Esophagus squamous epithelium (tissue), 5 donors: ENCODE data around the gene SIX1. TPM values are rescaled to one million over a fixed set of nuclear protein-coding genes. Genes with fewer than 3 reads are reported as not detected.

Source experiments
- DNase-seq: peaks from one replicate; lab custom pipeline; 2025; lab: John Stamatoyannopoulos, UW
- H3K27ac ChIP-seq, 4 donors: fragments of 200-600 bp; sonication (generic); one replicate each; pipeline ENCODE4 v1.5.1; 2016 to 2019; ENCODE audit warnings: mild to moderate bottlenecking in 1 of 4
- H3K27me3 ChIP-seq, 4 donors: fragments of 200-600 bp; sonication (generic); 1 replicate in 3 of 4; 2 replicates in 1 of 4; pipeline versions ENCODE4 v1.5.1 to v1.6.0; 2017 to 2021; ENCODE audit warnings: antibody characterized with exemption in 1 of 4
- H3K36me3 ChIP-seq, 3 donors: fragments of 200-600 bp; sonication (generic); one replicate each; pipeline ENCODE4 v1.5.1; 2016 to 2019
- H3K4me1 ChIP-seq, 3 donors: fragments of 200-600 bp; sonication (generic); one replicate each; pipeline ENCODE4 v1.5.1; 2017 to 2019
- H3K4me3 ChIP-seq, 4 donors: fragments of 200-600 bp; sonication (generic); 1 replicate in 3 of 4; 2 replicates in 1 of 4; pipeline ENCODE4 v1.5.1; 2016 to 2019; ENCODE audit warnings: mild to moderate bottlenecking in 2 of 4, moderate library complexity in 1 of 4
- H3K9me3 ChIP-seq, 3 donors: fragments of 200-600 bp; sonication (generic); one replicate each; pipeline ENCODE4 v1.5.1; 2016 to 2019
- CTCF ChIP-seq, 6 experiments: fragments of 450-650 bp in 4 of 6; fragments of 200-600 bp in 2 of 6; sonication (generic) in 2 of 6; IDR thresholded peaks; one replicate each; pipeline ENCODE4 v1.5.1; 2016 to 2019; ENCODE audit warnings: antibody characterized with exemption in 6 of 6, mild to moderate bottlenecking in 4 of 6, moderate library complexity in 4 of 6
- POLR2A ChIP-seq, 4 donors: fragments of 450-650 bp; IDR thresholded peaks; one replicate each; pipeline ENCODE4 v1.6.1; 2017; ENCODE audit warnings: antibody characterized with exemption in 4 of 4, mild to moderate bottlenecking in 4 of 4, moderate library complexity in 3 of 4
- WGBS, 2 donors: methylation state at CpG; one replicate each; pipeline ENCODE4 v1.1.5; 2018; 5-methylcytosine and 5-hydroxymethylcytosine counted together
- intact Hi-C: fragments of 100-400 bp; cut with DNase I; formaldehyde crosslinking; loops from one replicate; pipeline ENCODE4 v1.15.0; 2022
- total RNA-seq, 4 donors: library from RNA; depleted of rRNA; stranded (reverse); fragments of >200 nt; gene quantifications; one replicate each; pipeline ENCODE4 v1.1.0, GENCODE V29; 2016
- donor health status: DM: yes; HTN: yes; CAD: no.

SIX1 gene
- total RNA-seq, 4 donors from 2014 or later: 0.23 TPM; not detected in 3

GRCh38 chr14:60651796-60652673 is 2.8 kb upstream of the SIX1 start:
- H3K9me3 ChIP-seq: no peaks in the 10 kb centered on the region
- 8 to 18% methylated on average over 37 to 38 of the region's 38 CpGs for WGBS, 2 donors
- H3K4me3 ChIP-seq: no peak overlapping the region
- no peaks in the 10 kb centered on the region for H3K36me3 ChIP-seq
- intact Hi-C loops: no loop called here
- no peak for DNase-seq
- peaks cover 40 to 100% (median 65%) of the 10 kb centered on the region in 4 donors for H3K27me3 ChIP-seq
- H3K4me1 ChIP-seq: peaks cover 26 to 75% (median 40%) of the 10 kb centered on the region in 3 donors
- H3K27ac ChIP-seq: no peak overlapping the region
- TF ChIP-seq POLR2A (IDR thresholded peaks at IDR 0.05) (no peak), CTCF (IDR thresholded peaks at IDR 0.05) (no peak)

GRCh38 chr14:60651086-60651795 is 2.0 kb upstream of the SIX1 start:
- Histone ChIP-seq H3K9me3 (no peaks in the 10 kb centered on the region), H3K36me3 (no peaks in the 10 kb centered on the region), H3K4me3 (no peak overlapping the region), H3K27me3 (peaks cover 42 to 100% (median 67%) of the 10 kb centered on the region in 4 donors), H3K4me1 (peaks cover 28 to 71% (median 35%) of the 10 kb centered on the region in 3 donors), H3K27ac (no peak overlapping the region)
- 11 to 25% methylated on average over 5 of the region's 5 CpGs for WGBS, 2 donors
- intact Hi-C loops: no loop called here
- no peak for DNase-seq
- no peak for TF ChIP-seq CTCF (IDR thresholded peaks at IDR 0.05)
- no peak for TF ChIP-seq POLR2A (IDR thresholded peaks at IDR 0.05)

GRCh38 chr14:60650373-60650961 is 1.2 kb upstream of the SIX1 start:
- no peaks in the 10 kb centered on the region for H3K36me3 ChIP-seq
- no peak for DNase-seq

GRCh38 chr14:60649875-60650372 is 647 bp upstream of the SIX1 start:
- no peak for DNase-seq
- WGBS, 2 donors: 7 to 9% methylated on average over 15 of the region's 15 CpGs
- no peak for TF ChIP-seq POLR2A (IDR thresholded peaks at IDR 0.05)
- TF ChIP-seq CTCF (IDR thresholded peaks at IDR 0.05): no peak
- H3K27ac ChIP-seq: no peak overlapping the region
- peaks cover 42 to 100% (median 65%) of the 10 kb centered on the region in 4 donors for H3K27me3 ChIP-seq
- H3K4me1 ChIP-seq: peaks cover 28 to 58% (median 31%) of the 10 kb centered on the region in 3 donors
- no peaks in the 10 kb centered on the region for H3K36me3 ChIP-seq
- peak overlapping the region in 2 of 4 donors; percentile 53 to 70 for H3K4me3 ChIP-seq
- intact Hi-C loops: no loop called here
- H3K9me3 ChIP-seq: no peaks in the 10 kb centered on the region

More at GRCh38 chr14:60650373-60650961, 1.2 kb upstream of the SIX1 start:
- peaks cover 28 to 63% (median 31%) of the 10 kb centered on the region in 3 donors for H3K4me1 ChIP-seq
- TF ChIP-seq CTCF (IDR thresholded peaks at IDR 0.05) (no peak), POLR2A (IDR thresholded peaks at IDR 0.05) (no peak)
- no peak overlapping the region for H3K4me3 ChIP-seq
- no peak overlapping the region for H3K27ac ChIP-seq
- no peaks in the 10 kb centered on the region for H3K9me3 ChIP-seq
- H3K27me3 ChIP-seq: peaks cover 42 to 100% (median 66%) of the 10 kb centered on the region in 4 donors
- intact Hi-C loops: no loop called here
- 13 to 18% methylated on average over 9 to 11 of the region's 11 CpGs for WGBS, 2 donors
